Smooth muscle cell (in vitro differentiated cells): ENCODE measurements around the gene SLC7A10. TPM values are rescaled to one million over a fixed set of nuclear protein-coding genes. Genes with fewer than 3 reads are reported as not detected.

Experiments
- DNase-seq: peaks from one replicate; lab custom pipeline; 2025; ENCODE audit not compliant: unreplicated experiment; lab: John Stamatoyannopoulos, UW
- H2AFZ ChIP-seq: fragments of 200-600 bp; sonication (generic); 2 replicates; pipeline ENCODE4 v1.6.0; 2016; ENCODE audit warnings: antibody characterized with exemption, low read depth, mild to moderate bottlenecking
- H3F3A ChIP-seq: fragments of 200-600 bp; sonication (generic); 2 replicates; pipeline ENCODE4 v1.6.0; 2017; ENCODE audit warnings: antibody characterized with exemption, low read depth
- H3K27ac ChIP-seq: fragments of 200-600 bp; sonication (generic); 2 replicates; pipeline ENCODE4 v1.5.1; 2016; ENCODE audit warnings: low read depth, mild to moderate bottlenecking
- H3K27me3 ChIP-seq: fragments of 200-600 bp; sonication (generic); 2 replicates; pipeline ENCODE4 v1.6.1; 2016; ENCODE audit warnings: low read depth, mild to moderate bottlenecking
- H3K36me3 ChIP-seq: fragments of 200-600 bp; sonication (generic); 2 replicates; pipeline ENCODE4 v1.5.1; 2016; ENCODE audit warnings: low read depth
- H3K4me1 ChIP-seq: fragments of 200-600 bp; sonication (generic); 2 replicates; pipeline ENCODE4 v1.5.1; 2016; ENCODE audit warnings: low read depth
- H3K4me2 ChIP-seq: fragments of 200-600 bp; sonication (generic); 2 replicates; pipeline ENCODE4 v1.6.0; 2016; ENCODE audit warnings: mild to moderate bottlenecking
- H3K4me3 ChIP-seq: fragments of 200-600 bp; sonication (generic); 2 replicates; pipeline ENCODE4 v1.5.1; 2016; ENCODE audit warnings: mild to moderate bottlenecking
- H3K79me2 ChIP-seq: fragments of 200-600 bp; sonication (generic); 2 replicates; pipeline ENCODE4 v1.6.0; 2016; ENCODE audit warnings: low read depth, mild to moderate bottlenecking
- H3K9ac ChIP-seq: fragments of 200-600 bp; sonication (generic); 2 replicates; pipeline ENCODE4 v1.6.0; 2016; ENCODE audit warnings: low read depth
- H3K9me3 ChIP-seq: fragments of 200-600 bp; sonication (generic); replicated peaks from 2 replicates; pipeline ENCODE4 v1.5.1; 2016; ENCODE audit warnings: low read depth
- H4K20me1 ChIP-seq: fragments of 200-600 bp; sonication (generic); 2 replicates; pipeline ENCODE4 v1.6.0; 2016; ENCODE audit warnings: low read depth
- WGBS: methylation state at CpG from one replicate; pipeline ENCODE4 v1.1.7; 2016; ENCODE audit warnings: low lambda C conversion rate; 5-methylcytosine and 5-hydroxymethylcytosine counted together
- polyA plus RNA-seq: library from polyadenylated mRNA; unstranded; fragments of >200 nt; fragmentation: Nextera tagmentation; extraction: Ambion mirVana; gene quantifications from 2 replicates; pipeline ENCODE4 v1.2.1, GENCODE V29; 2016
- total RNA-seq: library from RNA; depleted of rRNA; stranded (reverse); fragments of >200 nt; gene quantifications from 2 replicates; pipeline ENCODE4 v1.2.3, GENCODE V29; 2014
- TF ChIP-seq, protein P1 (sequence below): fragments of 200-600 bp; sonication (generic); IDR thresholded peaks from 2 replicates; pipeline ENCODE4 v1.5.1; 2017; ENCODE audit warnings: borderline replicate concordance, mild to moderate bottlenecking, antibody characterized with exemption; ENCODE audit not compliant: insufficient read depth, poor library complexity, severe bottlenecking

SLC7A10 gene
- total and polyA plus RNA-seq, 2 experiments from 2014 or later = 0.51 TPM; not detected in 1

DNA sequence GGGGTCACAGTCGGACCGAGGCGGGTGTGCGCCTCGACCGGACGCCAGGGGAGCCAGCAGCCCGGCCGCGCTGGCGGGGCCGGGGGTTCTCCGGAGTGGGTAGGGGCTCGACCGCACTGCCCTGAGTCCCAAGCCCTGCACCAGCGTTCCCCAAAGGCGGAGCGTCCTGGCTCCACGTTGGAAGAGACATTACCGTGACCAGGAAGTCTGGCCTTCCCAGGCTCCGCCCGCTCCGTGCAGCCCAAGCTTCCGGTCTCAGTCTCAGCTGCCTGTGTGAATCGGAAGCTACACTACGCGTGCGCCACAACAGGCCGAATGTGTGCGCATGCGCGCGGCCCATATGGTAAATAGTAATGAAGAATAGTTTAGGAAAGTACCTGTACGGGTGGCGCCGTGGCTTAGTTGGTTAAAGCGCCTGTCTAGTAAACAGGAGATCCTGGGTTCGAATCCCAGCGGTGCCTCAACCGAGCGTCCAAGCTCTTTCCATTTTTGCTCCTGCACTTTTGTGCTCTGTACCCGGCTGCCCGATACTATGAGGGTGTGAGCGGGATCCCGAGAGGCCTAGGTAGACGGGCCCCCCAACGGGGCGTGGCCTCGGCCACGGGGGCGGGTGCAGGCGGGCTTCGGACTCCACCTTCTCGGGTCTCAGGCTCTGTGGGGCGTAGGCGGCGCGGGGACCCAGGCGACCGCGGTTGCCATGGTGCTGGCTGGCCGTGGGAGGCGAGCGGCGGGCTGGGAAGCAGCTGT is 48.8 kb downstream of the SLC7A10 start:
- peak; percentile 100 for DNase-seq
- TF ChIP-seq, protein P1, sequence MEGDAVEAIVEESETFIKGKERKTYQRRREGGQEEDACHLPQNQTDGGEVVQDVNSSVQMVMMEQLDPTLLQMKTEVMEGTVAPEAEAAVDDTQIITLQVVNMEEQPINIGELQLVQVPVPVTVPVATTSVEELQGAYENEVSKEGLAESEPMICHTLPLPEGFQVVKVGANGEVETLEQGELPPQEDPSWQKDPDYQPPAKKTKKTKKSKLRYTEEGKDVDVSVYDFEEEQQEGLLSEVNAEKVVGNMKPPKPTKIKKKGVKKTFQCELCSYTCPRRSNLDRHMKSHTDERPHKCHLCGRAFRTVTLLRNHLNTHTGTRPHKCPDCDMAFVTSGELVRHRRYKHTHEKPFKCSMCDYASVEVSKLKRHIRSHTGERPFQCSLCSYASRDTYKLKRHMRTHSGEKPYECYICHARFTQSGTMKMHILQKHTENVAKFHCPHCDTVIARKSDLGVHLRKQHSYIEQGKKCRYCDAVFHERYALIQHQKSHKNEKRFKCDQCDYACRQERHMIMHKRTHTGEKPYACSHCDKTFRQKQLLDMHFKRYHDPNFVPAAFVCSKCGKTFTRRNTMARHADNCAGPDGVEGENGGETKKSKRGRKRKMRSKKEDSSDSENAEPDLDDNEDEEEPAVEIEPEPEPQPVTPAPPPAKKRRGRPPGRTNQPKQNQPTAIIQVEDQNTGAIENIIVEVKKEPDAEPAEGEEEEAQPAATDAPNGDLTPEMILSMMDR = peak; percentile 7
- WGBS = under 1% methylated on average over 56 of the region's 65 CpGs
- peaks cover 17% of the 10 kb centered on the region for H3K4me1 ChIP-seq
- H2AFZ ChIP-seq = peak overlapping the region; percentile 53
- H3K27ac ChIP-seq = peak overlapping the region; percentile 84
- H3K79me2 ChIP-seq = peaks cover 13% of the 10 kb centered on the region
- H3K4me3 ChIP-seq = peak overlapping the region; percentile 73
- peaks cover under 1% of the 10 kb centered on the region for H4K20me1 ChIP-seq
- peak overlapping the region; percentile 82 for H3K9ac ChIP-seq
- no peaks in the 10 kb centered on the region for H3K27me3 ChIP-seq
- no peaks in the 10 kb centered on the region for H3K36me3 ChIP-seq
- peak overlapping the region; percentile 90 for H3K4me2 ChIP-seq
- H3K9me3 ChIP-seq = no peaks in the 10 kb centered on the region
- H3F3A ChIP-seq = peaks cover 15% of the 10 kb centered on the region

- DNase-seq = no peak
- H3K4me3 ChIP-seq = peak overlapping the region; percentile 73
- TF ChIP-seq, protein P1 = no peak
- H3F3A ChIP-seq = peaks cover 15% of the 10 kb centered on the region
- H4K20me1 ChIP-seq = peaks cover 4% of the 10 kb centered on the region
- H3K36me3 ChIP-seq = no peaks in the 10 kb centered on the region
- peaks cover 13% of the 10 kb centered on the region for H3K79me2 ChIP-seq
- H3K27me3 ChIP-seq = no peaks in the 10 kb centered on the region
- WGBS = 26% methylated on average over 23 of the region's 25 CpGs
- peak overlapping the region; percentile 82 for H3K9ac ChIP-seq
- peak overlapping the region; percentile 90 for H3K4me2 ChIP-seq
- no peaks in the 10 kb centered on the region for H3K9me3 ChIP-seq
- H3K4me1 ChIP-seq = peaks cover 17% of the 10 kb centered on the region
- peak overlapping the region; percentile 84 for H3K27ac ChIP-seq
- peak overlapping the region; percentile 53 for H2AFZ ChIP-seq
Observed at GRCh38 chr19:33175886-33176669, 49.6 kb downstream of the SLC7A10 start.

GRCh38 chr19:33175156-33175782 is 50.4 kb downstream of the SLC7A10 start:
- peak overlapping the region; percentile 84 for H3K27ac ChIP-seq
- peak overlapping the region; percentile 73 for H3K4me3 ChIP-seq
- H3K4me1 ChIP-seq = peaks cover 17% of the 10 kb centered on the region
- no peaks in the 10 kb centered on the region for H3K27me3 ChIP-seq
- WGBS = 97% methylated on average over 10 of the region's 10 CpGs
- H3F3A ChIP-seq = peaks cover 15% of the 10 kb centered on the region
- H3K4me2 ChIP-seq = peak overlapping the region; percentile 90
- H3K79me2 ChIP-seq = peaks cover 13% of the 10 kb centered on the region
- no peak overlapping the region for H3K9ac ChIP-seq
- H3K36me3 ChIP-seq = no peaks in the 10 kb centered on the region
- no peak for DNase-seq
- no peak overlapping the region for H2AFZ ChIP-seq
- peaks cover 4% of the 10 kb centered on the region for H4K20me1 ChIP-seq
- no peaks in the 10 kb centered on the region for H3K9me3 ChIP-seq
- TF ChIP-seq, protein P1 = no peak
